Left ventricle myocardium inferior (tissue), 1 donor: ENCODE results near the gene OR52N5. TPM values are rescaled to one million over a fixed set of nuclear protein-coding genes. Genes with fewer than 3 reads are reported as not detected.

Experiments used
- DNase-seq: peaks from one replicate; pipeline ENCODE4 v3.0.0-alpha.2; 2020
- H3K27ac ChIP-seq: fragments of 200-600 bp; replicated peaks from 2 replicates; pipeline ENCODE4 v1.8.0; 2021
- H3K27me3 ChIP-seq: fragments of 200-600 bp; 2 replicates; pipeline ENCODE4 v1.8.0; 2021; ENCODE audit warnings: low read depth
- H3K36me3 ChIP-seq: fragments of 200-600 bp; 2 replicates; pipeline ENCODE4 v1.8.0; 2021
- H3K4me1 ChIP-seq: fragments of 200-600 bp; 2 replicates; pipeline ENCODE4 v1.8.0; 2021
- H3K4me3 ChIP-seq: fragments of 200-600 bp; 2 replicates; pipeline ENCODE4 v1.8.0; 2021; ENCODE audit warnings: mild to moderate bottlenecking, moderate library complexity
- H3K9me3 ChIP-seq: fragments of 200-600 bp; replicated peaks from 2 replicates; pipeline ENCODE4 v1.8.0; 2021
- intact Hi-C: fragments of 100-400 bp; cut with micrococcal nuclease; formaldehyde crosslinking; loops from one replicate; pipeline ENCODE4 v1.11.0; 2022
- total RNA-seq: library from RNA; stranded (reverse); fragmentation: NEBNext Ultra II Directional; extraction: Animal tissue kit (Norgen Biotek cat#: 25700); gene quantifications from one replicate; pipeline ENCODE4 v1.2.1, GENCODE V29; 2021
- TF ChIP-seq, protein P1 (sequence below): fragments of 200-600 bp; IDR thresholded peaks from 2 replicates; pipeline ENCODE4 v1.8.0; 2021; ENCODE audit warnings: antibody characterized with exemption, mild to moderate bottlenecking, borderline replicate concordance
- donor health status: DM: no; HTN: yes; CAD: no; lungs with severe emphysema.

The OR52N5 gene
- total RNA-seq, 1 donor from 2014 or later: not detected

DNA sequence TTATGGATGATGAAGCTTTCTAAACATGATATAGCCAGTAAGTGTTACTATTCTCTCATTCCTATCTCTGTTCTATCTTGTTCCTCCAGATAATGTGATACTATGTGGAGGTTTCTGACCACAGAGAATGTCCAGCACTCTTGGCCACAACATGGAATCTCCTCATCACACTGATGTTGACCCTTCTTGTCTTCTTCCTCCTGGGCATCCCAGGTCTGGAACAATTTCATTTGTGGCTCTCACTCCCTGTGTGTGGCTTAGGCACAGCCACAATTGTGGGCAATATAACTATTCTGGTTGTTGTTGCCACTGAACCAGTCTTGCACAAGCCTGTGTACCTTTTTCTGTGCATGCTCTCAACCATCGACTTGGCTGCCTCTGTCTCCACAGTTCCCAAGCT lies 56.8 kb downstream of the OR52N5 start:
- TF ChIP-seq, protein P1, sequence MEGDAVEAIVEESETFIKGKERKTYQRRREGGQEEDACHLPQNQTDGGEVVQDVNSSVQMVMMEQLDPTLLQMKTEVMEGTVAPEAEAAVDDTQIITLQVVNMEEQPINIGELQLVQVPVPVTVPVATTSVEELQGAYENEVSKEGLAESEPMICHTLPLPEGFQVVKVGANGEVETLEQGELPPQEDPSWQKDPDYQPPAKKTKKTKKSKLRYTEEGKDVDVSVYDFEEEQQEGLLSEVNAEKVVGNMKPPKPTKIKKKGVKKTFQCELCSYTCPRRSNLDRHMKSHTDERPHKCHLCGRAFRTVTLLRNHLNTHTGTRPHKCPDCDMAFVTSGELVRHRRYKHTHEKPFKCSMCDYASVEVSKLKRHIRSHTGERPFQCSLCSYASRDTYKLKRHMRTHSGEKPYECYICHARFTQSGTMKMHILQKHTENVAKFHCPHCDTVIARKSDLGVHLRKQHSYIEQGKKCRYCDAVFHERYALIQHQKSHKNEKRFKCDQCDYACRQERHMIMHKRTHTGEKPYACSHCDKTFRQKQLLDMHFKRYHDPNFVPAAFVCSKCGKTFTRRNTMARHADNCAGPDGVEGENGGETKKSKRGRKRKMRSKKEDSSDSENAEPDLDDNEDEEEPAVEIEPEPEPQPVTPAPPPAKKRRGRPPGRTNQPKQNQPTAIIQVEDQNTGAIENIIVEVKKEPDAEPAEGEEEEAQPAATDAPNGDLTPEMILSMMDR: no peak
- no peaks in the 10 kb centered on the region for H3K36me3 ChIP-seq
- no peak for DNase-seq
- H3K27ac ChIP-seq: no peak overlapping the region
- intact Hi-C loops: no loop called here
- no peaks in the 10 kb centered on the region for H3K4me1 ChIP-seq
- no peaks in the 10 kb centered on the region for H3K27me3 ChIP-seq
- no peaks in the 10 kb centered on the region for H3K9me3 ChIP-seq
- H3K4me3 ChIP-seq: no peak overlapping the region

Other genes starting within 250 kb of the OR52N5 start
- gene OR52H1, start 234.8 kb downstream of the OR52N5 start, total RNA-seq: not detected
- not detected for gene OR52B6, start 202.5 kb downstream of the OR52N5 start, total RNA-seq
- 0.58 TPM for gene TRIM6, start 186.7 kb downstream of the OR52N5 start, total RNA-seq
- 1.7 TPM for gene TRIM34, start 158.4 kb downstream of the OR52N5 start, total RNA-seq
- 8.4 TPM for gene TRIM5, start 98.3 kb downstream of the OR52N5 start, total RNA-seq
- gene TRIM22, start 93.6 kb downstream of the OR52N5 start, total RNA-seq: 16.6 TPM
- gene OR56B1, start 46.9 kb downstream of the OR52N5 start, total RNA-seq: not detected
- gene OR52N4, start 29.1 kb downstream of the OR52N5 start, total RNA-seq: not detected
- gene OR52N1, start 7.9 kb upstream of the OR52N5 start, total RNA-seq: not detected
- not detected for gene OR52N2, start 25.6 kb upstream of the OR52N5 start, total RNA-seq
- gene OR52E6, start 58.5 kb upstream of the OR52N5 start, total RNA-seq: not detected
- gene OR52E8, start 74.3 kb upstream of the OR52N5 start, total RNA-seq: not detected
- gene OR52E4, start 97.3 kb upstream of the OR52N5 start, total RNA-seq: not detected
- not detected for gene OR52E5, start 109.9 kb upstream of the OR52N5 start, total RNA-seq
- gene OR56A3, start 158.9 kb upstream of the OR52N5 start, total RNA-seq: not detected
- gene OR56A5, start 185.1 kb upstream of the OR52N5 start, total RNA-seq: not detected
- gene OR52L1, start 203.6 kb upstream of the OR52N5 start, total RNA-seq: not detected
- gene OR56A4, start 223.6 kb upstream of the OR52N5 start, total RNA-seq: not detected
- not detected for gene OR56A1, start 247.4 kb upstream of the OR52N5 start, total RNA-seq